Measurements from ENCODE around the gene PLPP4.

Gene PLPP4

DNA sequence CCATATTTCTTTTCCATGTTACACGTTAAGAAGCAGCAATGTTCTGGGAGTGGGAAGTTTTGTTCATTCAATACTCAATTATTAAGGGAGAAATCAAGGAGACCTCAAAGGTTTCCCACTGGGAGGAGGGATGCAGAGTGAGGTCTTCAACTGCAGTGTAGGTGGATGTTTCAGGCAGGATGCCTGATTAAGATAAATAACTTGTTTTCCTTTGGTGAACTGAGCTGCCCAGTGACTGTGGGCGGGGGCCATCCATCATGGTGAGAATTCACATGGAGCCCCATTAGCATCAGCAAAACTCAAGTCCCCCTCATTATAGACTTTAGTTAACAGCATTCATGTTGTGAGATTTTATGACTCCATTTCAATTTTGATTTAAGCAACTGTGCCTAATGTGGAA, 121.1 kb downstream of the PLPP4 start:
- POLR2A ChIA-PET: no interaction called here

DNA sequence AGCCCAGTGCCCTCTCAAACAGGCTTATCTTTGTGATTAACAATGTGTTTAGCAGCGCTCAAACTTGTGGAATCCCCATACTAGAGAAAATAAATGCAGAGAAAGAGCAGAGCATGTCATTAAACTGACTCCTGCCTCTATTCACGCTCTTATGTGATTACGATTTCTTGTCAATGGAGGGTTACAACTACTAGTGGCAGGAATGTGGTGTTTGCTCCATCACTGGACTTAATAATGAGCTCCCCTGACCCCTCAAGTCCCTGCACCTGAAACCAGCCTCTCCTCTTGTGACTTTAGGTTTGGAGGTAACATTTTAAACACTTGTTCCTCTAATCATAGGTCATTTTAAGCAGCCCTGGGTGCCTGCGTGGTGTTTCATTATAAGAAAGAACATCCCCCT, 121.9 kb downstream of the PLPP4 start:
- H3K27ac ChIP-seq (ENCODE audit: extremely low read depth, low read depth, low read length): no peak overlapping the region
- H3K36me3 ChIP-seq (ENCODE audit: control insufficient read depth in 2 of 2, insufficient read depth in 1 of 2, low read length in 2 of 2): no peaks in the 10 kb centered on the region
- H3K4me1 ChIP-seq (ENCODE audit: control insufficient read depth, insufficient read depth, low read length): no peaks in the 10 kb centered on the region
- ChIA-PET POLR2A (no interaction called here), CTCF (no interaction called here)
- H3K4me3 ChIP-seq (ENCODE audit: low read depth, low read length): no peak overlapping the region
- TF ChIP-seq ZNF510 (tag by site-specific recombination; IDR thresholded peaks at IDR 0.05; ENCODE audit: insufficient replicate concordance) (no peak), ZNF2 (tag by site-specific recombination; IDR thresholded peaks at IDR 0.05) (no peak), ZNF175 (tag by site-specific recombination; IDR thresholded peaks at IDR 0.05) (no peak), ZNF423 (tag by site-specific recombination; IDR thresholded peaks at IDR 0.05) (no peak), SCRT2 (tag by site-specific recombination; IDR thresholded peaks at IDR 0.05) (no peak), ZNF561 (tag by site-specific recombination; IDR thresholded peaks at IDR 0.05; ENCODE audit: borderline replicate concordance) (no peak), ZNF558 (tag by site-specific recombination; IDR thresholded peaks at IDR 0.05) (no peak), ZNF768 (tag by site-specific recombination; IDR thresholded peaks at IDR 0.05) (no peak), ZNF248 (tag by site-specific recombination; IDR thresholded peaks at IDR 0.05) (no peak), ZNF549 (tag by site-specific recombination; IDR thresholded peaks at IDR 0.05) (no peak), ZBTB20 (tag by site-specific recombination; IDR thresholded peaks at IDR 0.05) (no peak), ZFHX2 (tag by site-specific recombination; conservative IDR thresholded peaks at IDR 0.05) (no peak), ZNF660 (tag by site-specific recombination; IDR thresholded peaks at IDR 0.05) (no peak), MZF1 (tag by site-specific recombination; IDR thresholded peaks at IDR 0.05; ENCODE audit: borderline replicate concordance) (no peak), ZNF623 (tag by site-specific recombination; IDR thresholded peaks at IDR 0.05) (no peak), ZNF677 (tag by site-specific recombination; IDR thresholded peaks at IDR 0.05) (no peak), ZNF223 (tag by site-specific recombination; IDR thresholded peaks at IDR 0.05) (no peak)
- TF ChIP-seq, protein P1, sequence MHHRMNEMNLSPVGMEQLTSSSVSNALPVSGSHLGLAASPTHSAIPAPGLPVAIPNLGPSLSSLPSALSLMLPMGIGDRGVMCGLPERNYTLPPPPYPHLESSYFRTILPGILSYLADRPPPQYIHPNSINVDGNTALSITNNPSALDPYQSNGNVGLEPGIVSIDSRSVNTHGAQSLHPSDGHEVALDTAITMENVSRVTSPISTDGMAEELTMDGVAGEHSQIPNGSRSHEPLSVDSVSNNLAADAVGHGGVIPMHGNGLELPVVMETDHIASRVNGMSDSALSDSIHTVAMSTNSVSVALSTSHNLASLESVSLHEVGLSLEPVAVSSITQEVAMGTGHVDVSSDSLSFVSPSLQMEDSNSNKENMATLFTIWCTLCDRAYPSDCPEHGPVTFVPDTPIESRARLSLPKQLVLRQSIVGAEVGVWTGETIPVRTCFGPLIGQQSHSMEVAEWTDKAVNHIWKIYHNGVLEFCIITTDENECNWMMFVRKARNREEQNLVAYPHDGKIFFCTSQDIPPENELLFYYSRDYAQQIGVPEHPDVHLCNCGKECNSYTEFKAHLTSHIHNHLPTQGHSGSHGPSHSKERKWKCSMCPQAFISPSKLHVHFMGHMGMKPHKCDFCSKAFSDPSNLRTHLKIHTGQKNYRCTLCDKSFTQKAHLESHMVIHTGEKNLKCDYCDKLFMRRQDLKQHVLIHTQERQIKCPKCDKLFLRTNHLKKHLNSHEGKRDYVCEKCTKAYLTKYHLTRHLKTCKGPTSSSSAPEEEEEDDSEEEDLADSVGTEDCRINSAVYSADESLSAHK (tag by site-specific recombination; IDR thresholded peaks at IDR 0.05): no peak
- TF ChIP-seq, protein P2, sequence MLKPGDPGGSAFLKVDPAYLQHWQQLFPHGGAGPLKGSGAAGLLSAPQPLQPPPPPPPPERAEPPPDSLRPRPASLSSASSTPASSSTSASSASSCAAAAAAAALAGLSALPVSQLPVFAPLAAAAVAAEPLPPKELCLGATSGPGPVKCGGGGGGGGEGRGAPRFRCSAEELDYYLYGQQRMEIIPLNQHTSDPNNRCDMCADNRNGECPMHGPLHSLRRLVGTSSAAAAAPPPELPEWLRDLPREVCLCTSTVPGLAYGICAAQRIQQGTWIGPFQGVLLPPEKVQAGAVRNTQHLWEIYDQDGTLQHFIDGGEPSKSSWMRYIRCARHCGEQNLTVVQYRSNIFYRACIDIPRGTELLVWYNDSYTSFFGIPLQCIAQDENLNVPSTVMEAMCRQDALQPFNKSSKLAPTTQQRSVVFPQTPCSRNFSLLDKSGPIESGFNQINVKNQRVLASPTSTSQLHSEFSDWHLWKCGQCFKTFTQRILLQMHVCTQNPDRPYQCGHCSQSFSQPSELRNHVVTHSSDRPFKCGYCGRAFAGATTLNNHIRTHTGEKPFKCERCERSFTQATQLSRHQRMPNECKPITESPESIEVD (tag by site-specific recombination; IDR thresholded peaks at IDR 0.05): no peak
- no peaks in the 10 kb centered on the region for H3K9me3 ChIP-seq (ENCODE audit: control insufficient read depth, insufficient read depth, low read depth, low read length)

More for the DNA sequence above, 121.1 kb downstream of the PLPP4 start:
- TF ChIP-seq ZFHX2 (tag by site-specific recombination; conservative IDR thresholded peaks at IDR 0.05) (peak; percentile 74), ZNF138 (tag by site-specific recombination; IDR thresholded peaks at IDR 0.05; ENCODE audit: borderline replicate concordance) (no peak), ZNF571 (tag by site-specific recombination; IDR thresholded peaks at IDR 0.05) (no peak), EGR2 (tag by site-specific recombination; IDR thresholded peaks at IDR 0.05; ENCODE audit: low read depth) (peak; percentile 64), ZNF707 (tag by site-specific recombination; IDR thresholded peaks at IDR 0.05) (no peak), OSR2 (tag by site-specific recombination; IDR thresholded peaks at IDR 0.05) (no peak)
- TF ChIP-seq, protein P3, sequence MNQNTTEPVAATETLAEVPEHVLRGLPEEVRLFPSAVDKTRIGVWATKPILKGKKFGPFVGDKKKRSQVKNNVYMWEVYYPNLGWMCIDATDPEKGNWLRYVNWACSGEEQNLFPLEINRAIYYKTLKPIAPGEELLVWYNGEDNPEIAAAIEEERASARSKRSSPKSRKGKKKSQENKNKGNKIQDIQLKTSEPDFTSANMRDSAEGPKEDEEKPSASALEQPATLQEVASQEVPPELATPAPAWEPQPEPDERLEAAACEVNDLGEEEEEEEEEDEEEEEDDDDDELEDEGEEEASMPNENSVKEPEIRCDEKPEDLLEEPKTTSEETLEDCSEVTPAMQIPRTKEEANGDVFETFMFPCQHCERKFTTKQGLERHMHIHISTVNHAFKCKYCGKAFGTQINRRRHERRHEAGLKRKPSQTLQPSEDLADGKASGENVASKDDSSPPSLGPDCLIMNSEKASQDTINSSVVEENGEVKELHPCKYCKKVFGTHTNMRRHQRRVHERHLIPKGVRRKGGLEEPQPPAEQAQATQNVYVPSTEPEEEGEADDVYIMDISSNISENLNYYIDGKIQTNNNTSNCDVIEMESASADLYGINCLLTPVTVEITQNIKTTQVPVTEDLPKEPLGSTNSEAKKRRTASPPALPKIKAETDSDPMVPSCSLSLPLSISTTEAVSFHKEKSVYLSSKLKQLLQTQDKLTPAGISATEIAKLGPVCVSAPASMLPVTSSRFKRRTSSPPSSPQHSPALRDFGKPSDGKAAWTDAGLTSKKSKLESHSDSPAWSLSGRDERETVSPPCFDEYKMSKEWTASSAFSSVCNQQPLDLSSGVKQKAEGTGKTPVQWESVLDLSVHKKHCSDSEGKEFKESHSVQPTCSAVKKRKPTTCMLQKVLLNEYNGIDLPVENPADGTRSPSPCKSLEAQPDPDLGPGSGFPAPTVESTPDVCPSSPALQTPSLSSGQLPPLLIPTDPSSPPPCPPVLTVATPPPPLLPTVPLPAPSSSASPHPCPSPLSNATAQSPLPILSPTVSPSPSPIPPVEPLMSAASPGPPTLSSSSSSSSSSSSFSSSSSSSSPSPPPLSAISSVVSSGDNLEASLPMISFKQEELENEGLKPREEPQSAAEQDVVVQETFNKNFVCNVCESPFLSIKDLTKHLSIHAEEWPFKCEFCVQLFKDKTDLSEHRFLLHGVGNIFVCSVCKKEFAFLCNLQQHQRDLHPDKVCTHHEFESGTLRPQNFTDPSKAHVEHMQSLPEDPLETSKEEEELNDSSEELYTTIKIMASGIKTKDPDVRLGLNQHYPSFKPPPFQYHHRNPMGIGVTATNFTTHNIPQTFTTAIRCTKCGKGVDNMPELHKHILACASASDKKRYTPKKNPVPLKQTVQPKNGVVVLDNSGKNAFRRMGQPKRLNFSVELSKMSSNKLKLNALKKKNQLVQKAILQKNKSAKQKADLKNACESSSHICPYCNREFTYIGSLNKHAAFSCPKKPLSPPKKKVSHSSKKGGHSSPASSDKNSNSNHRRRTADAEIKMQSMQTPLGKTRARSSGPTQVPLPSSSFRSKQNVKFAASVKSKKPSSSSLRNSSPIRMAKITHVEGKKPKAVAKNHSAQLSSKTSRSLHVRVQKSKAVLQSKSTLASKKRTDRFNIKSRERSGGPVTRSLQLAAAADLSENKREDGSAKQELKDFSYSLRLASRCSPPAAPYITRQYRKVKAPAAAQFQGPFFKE (tag by site-specific recombination; IDR thresholded peaks at IDR 0.05; ENCODE audit: borderline replicate concordance): no peak
- H3K27ac ChIP-seq (ENCODE audit: extremely low read depth, low read depth, low read length): no peak overlapping the region
- no peaks in the 10 kb centered on the region for H3K4me1 ChIP-seq (ENCODE audit: control insufficient read depth, insufficient read depth, low read length)
- no peak overlapping the region for H3K4me3 ChIP-seq (ENCODE audit: low read depth, low read length)
- H3K36me3 ChIP-seq (ENCODE audit: control insufficient read depth in 2 of 2, insufficient read depth in 1 of 2, low read length in 2 of 2): no peaks in the 10 kb centered on the region
- CTCF ChIA-PET: interaction anchor here (0.6 kb wide), 1 partner anchor 13 kb away, joined by 4 read pairs; no protein-coding TSS in a partner anchor
- H3K9me3 ChIP-seq (ENCODE audit: control insufficient read depth, insufficient read depth, low read depth, low read length): no peaks in the 10 kb centered on the region

Data from HEK293 (cell line).